HEK293T (cell line): Measurements from ENCODE around the gene ADNP.

ENCODE experiments used
- BHLHE40 ChIP-seq: fragments of 450-650 bp; IDR thresholded peaks from 2 replicates; pipeline ENCODE4 v1.6.1; 2016; ENCODE audit warnings: mild to moderate bottlenecking, moderate library complexity, borderline replicate concordance
- FOXA1 ChIP-seq: fragments of 450-650 bp; IDR thresholded peaks from 2 replicates; pipeline ENCODE4 v1.6.1; 2016; ENCODE audit warnings: mild to moderate bottlenecking
- FOXK2 ChIP-seq: fragments of 450-650 bp; IDR thresholded peaks from 2 replicates; pipeline ENCODE4 v1.6.1; 2016; ENCODE audit warnings: mild to moderate bottlenecking
- FOXM1 ChIP-seq: fragments of 450-650 bp; IDR thresholded peaks from 2 replicates; pipeline ENCODE4 v1.6.1; 2017; ENCODE audit warnings: mild to moderate bottlenecking, borderline replicate concordance
- SP1 ChIP-seq: fragments of 450-650 bp; IDR thresholded peaks from 2 replicates; pipeline ENCODE4 v1.6.1; 2017
- SUZ12 ChIP-seq: fragments of 450-650 bp; IDR thresholded peaks from 2 replicates; pipeline ENCODE4 v1.6.1; 2016; ENCODE audit warnings: mild to moderate bottlenecking
- ZNF384 ChIP-seq: fragments of 450-650 bp; IDR thresholded peaks from 2 replicates; pipeline ENCODE4 v1.6.1; 2016

GRCh38 chr20:50967586-50967985 lies 36.3 kb upstream of the ADNP start:
- TF ChIP-seq SP1: no peak
- TF ChIP-seq BHLHE40: no peak
- no peak for TF ChIP-seq FOXK2
- no peak for TF ChIP-seq ZNF384
- no peak for TF ChIP-seq SUZ12
- no peak for TF ChIP-seq FOXM1
- no peak for TF ChIP-seq FOXA1
